Stimulated activated CD4-positive, alpha-beta T cell treated with anti-CD3 and anti-CD28 coated beads, Interleukin-1b, Interleukin-23, amount 100 ng/mL, for 4 hours (primary cell): ENCODE results near the gene HMGB2.

Source experiments
- DNase-seq, 2 donors: peaks; one replicate each; pipeline ENCODE4 v3.0.0-alpha.2; 2020; ENCODE audit warnings: low read depth in 2 of 2

HMGB2 gene

GRCh38 chr4:173288698-173289352 lies 45.3 kb downstream of the HMGB2 start:
- no peak for DNase-seq

GRCh38 chr4:173288296-173288695 lies 45.9 kb downstream of the HMGB2 start:
- DNase-seq: peak; percentile 57

GRCh38 chr4:173287486-173287885 lies 46.7 kb downstream of the HMGB2 start:
- no peak for DNase-seq

- no peak for DNase-seq
These were observed 49.7 kb downstream of the HMGB2 start for GRCh38 chr4:173284463-173284862.

GRCh38 chr4:173282626-173283025 lies 51.5 kb downstream of the HMGB2 start:
- no peak for DNase-seq

- no peak for DNase-seq
These were observed 51.9 kb downstream of the HMGB2 start for GRCh38 chr4:173282256-173282562.

- DNase-seq: no peak
These were observed 52.5 kb downstream of the HMGB2 start for GRCh38 chr4:173281406-173282255.
